SJCRH30 (cell line): Measurements from ENCODE around the gene PYM1. TPM values are rescaled to one million over a fixed set of nuclear protein-coding genes. Genes with fewer than 3 reads are reported as not detected.
A peak's percentile ranks its signal among the peaks of the same experiment; 100 is the strongest.

Experiments
- DNase-seq, 2 experiments: peaks; one replicate each; pipeline ENCODE4 v3.0.0-alpha.2; 2015 to 2020
- H3K27ac ChIP-seq: fragments of 250-450 bp; sonication (Bioruptor Pico); 2 replicates; pipeline ENCODE4 v1.5.1; 2020; ENCODE audit warnings: mild to moderate bottlenecking, moderate library complexity
- H3K27me3 ChIP-seq: fragments of 250-450 bp; sonication (Bioruptor Pico); 2 replicates; pipeline ENCODE4 v1.5.1; 2020; ENCODE audit warnings: mild to moderate bottlenecking, moderate library complexity
- H3K36me3 ChIP-seq: fragments of 250-450 bp; sonication (Bioruptor Pico); 2 replicates; pipeline ENCODE4 v1.5.1; 2020; ENCODE audit warnings: mild to moderate bottlenecking, moderate library complexity
- H3K4me1 ChIP-seq: fragments of 250-450 bp; sonication (Bioruptor Pico); 2 replicates; pipeline ENCODE4 v1.5.1; 2020; ENCODE audit warnings: mild to moderate bottlenecking, moderate library complexity
- H3K4me3 ChIP-seq: fragments of 250-450 bp; sonication (Bioruptor Pico); 2 replicates; pipeline ENCODE4 v1.5.1; 2020; ENCODE audit warnings: mild to moderate bottlenecking, moderate library complexity
- H3K9me3 ChIP-seq: fragments of 250-450 bp; sonication (Bioruptor Pico); replicated peaks from 2 replicates; pipeline ENCODE4 v1.5.1; 2020; ENCODE audit warnings: mild to moderate bottlenecking, moderate library complexity
- total RNA-seq: library from RNA; depleted of rRNA; stranded (reverse); fragments of >200 nt; shearing (Covaris generic); gene quantifications from 2 replicates; pipeline ENCODE4 v1.2.3, GENCODE V29; 2014

Gene PYM1
- total RNA-seq, 1 experiment from 2014 or later, result 24.0 TPM

DNA sequence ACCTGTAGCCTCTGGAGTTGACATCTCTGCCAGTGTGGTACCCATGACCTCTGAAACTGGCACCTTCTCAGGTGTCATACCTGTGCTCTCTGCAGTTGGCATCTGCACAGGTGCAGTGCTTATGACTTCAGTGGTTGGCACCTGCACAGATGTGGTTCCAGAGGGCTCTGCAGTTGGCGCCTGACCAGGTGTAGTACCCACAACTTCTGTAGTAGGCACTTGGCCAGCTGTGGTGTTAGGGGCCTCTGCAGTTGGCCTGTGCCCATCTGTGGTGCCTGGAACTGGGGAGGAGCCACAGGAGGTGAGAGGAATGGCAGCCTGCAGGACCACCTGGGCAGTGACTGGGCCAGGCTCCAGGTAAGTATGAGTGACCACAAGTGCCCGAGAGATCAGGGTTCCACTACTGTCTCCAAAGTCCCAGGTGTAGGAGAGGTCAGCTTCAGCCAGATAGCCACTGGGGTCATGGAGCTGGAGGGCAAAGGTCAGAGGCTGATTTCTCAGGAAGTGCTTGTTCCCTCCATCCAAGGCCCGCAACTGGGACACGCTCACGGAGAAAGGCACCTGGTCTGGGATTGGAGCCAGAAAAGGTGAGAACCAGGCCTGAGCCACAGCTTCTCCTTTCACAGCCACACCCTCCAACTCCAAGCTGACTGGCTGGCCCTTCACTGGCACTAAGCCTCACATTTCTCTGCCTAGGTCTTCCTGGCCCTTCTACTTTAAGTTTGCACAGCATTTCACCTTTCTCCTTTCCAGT is 29.6 kb upstream of the PYM1 start:
- no peak for DNase-seq
- Histone ChIP-seq H3K27ac (no peak overlapping the region), H3K36me3 (no peaks in the 10 kb centered on the region), H3K9me3 (no peaks in the 10 kb centered on the region), H3K4me3 (no peak overlapping the region), H3K27me3 (no peaks in the 10 kb centered on the region; the same call in 1 of the 2 replicates), H3K4me1 (no peaks in the 10 kb centered on the region)

DNA sequence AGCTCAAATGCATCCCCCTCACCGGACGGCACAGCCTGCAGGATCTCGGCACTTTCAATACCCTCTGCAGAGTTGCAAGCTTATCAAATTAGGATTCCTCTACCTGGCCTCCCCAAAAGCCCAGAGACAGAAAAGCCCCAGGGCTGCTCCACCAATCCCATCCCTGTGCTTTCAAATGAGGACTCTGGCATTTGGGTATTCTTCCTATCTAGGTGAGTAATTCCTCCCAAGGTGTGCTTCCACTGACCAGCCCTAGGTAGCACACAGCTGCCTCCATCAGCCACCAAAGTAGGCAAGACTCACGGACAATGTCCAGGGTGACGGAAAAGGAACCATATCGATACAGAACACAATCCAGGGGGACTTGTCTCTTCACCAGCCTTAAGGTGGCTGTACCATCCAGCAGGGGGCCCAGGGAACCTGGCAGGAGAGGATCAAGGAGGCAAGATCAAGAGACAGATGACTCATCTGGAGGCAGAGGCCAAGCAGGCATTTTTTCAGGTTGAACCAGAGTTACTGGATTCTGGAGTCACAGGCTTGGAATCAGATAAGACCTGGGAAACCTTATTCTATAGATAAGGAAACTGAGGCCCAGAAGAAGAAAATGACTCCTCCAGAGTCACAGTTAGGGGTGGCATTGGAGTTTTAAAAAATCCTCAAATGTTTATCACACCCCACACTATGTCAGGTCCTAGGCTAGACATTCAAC is 28.3 kb upstream of the PYM1 start:
- Histone ChIP-seq H3K27me3 (no peaks in the 10 kb centered on the region; the same call in 1 of the 2 replicates), H3K36me3 (no peaks in the 10 kb centered on the region), H3K4me3 (no peak overlapping the region), H3K9me3 (no peaks in the 10 kb centered on the region), H3K27ac (no peak overlapping the region), H3K4me1 (no peaks in the 10 kb centered on the region)
- no peak for DNase-seq

DNA sequence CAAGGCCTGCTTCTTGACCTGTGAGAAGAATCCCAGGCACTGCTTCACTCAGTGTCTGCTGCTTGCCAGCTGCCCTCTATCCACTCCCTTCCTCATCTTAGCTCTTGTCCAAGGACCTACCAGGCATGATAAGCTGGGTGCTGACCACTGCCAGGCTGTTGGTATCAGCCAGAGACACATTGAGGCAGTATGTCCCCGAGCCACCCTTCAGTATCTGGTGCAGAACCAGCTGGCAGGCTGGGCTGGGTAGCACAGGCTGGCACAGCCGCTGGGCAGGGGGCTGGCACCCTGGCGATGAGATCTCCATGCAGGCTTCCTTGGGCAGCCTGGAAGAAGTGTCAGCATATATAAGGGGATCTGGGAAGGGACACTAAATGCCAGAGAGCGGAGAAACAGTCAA is 27.6 kb upstream of the PYM1 start:
- no peaks in the 10 kb centered on the region; the same call in 1 of the 2 replicates for H3K27me3 ChIP-seq
- DNase-seq, result no peak
- H3K9me3 ChIP-seq, result no peaks in the 10 kb centered on the region
- H3K4me3 ChIP-seq, result no peak overlapping the region
- no peaks in the 10 kb centered on the region for H3K36me3 ChIP-seq
- H3K27ac ChIP-seq, result no peak overlapping the region
- H3K4me1 ChIP-seq, result no peaks in the 10 kb centered on the region

DNA sequence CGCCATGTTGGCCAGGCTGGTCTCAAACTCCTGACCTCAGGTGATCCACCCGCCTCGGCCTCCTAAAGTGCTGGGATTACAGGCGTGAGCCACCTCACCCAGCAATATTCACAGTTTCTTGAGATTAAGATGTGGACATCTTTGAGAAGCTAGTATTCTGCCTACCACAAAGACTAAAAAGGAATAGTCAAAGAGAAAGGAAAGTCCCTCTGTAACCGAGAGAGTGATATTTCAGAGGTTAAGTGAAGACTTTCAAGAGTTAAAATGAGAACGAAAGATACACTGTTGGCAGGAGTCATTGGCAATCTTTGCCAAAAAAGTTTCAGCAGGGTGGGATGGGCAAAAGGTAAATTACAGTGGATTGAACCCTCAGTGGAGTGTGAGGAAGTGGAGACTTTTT is 18.9 kb upstream of the PYM1 start:
- no peak for DNase-seq
- H3K4me3 ChIP-seq, result no peak overlapping the region
- H3K36me3 ChIP-seq, result no peaks in the 10 kb centered on the region
- no peaks in the 10 kb centered on the region for H3K4me1 ChIP-seq
- H3K27me3 ChIP-seq, result no peaks in the 10 kb centered on the region
- no peaks in the 10 kb centered on the region for H3K9me3 ChIP-seq
- H3K27ac ChIP-seq, result no peak overlapping the region

DNA sequence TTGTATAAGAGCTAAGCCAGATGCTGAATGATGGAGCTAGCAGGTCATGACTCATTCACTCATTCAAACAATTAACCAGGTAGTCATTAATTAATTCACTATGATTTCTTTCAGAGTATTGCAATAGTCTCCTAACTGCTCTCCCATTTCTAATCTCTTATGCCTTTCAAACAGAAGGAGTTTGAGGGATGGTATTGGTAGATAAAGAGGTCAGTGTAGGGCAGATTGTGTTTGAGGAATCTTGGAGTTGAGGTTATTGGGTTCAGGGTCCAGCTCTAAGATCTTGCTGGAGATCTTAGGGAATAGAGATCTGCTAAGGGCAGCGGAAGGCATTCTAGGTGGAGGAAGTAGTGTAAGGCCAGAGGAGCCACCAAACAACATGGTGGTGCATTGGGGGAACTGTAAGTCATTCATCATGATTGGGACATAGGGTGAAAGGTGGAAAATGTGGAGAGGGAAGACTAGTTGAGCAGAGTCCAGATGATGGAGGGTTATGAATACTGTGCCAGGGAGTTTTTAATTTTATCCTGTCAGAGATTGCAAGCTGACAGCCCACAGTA is 15.0 kb upstream of the PYM1 start:
- Histone ChIP-seq H3K36me3 (no peaks in the 10 kb centered on the region), H3K4me3 (no peak overlapping the region), H3K27ac (no peak overlapping the region), H3K27me3 (no peaks in the 10 kb centered on the region), H3K9me3 (no peaks in the 10 kb centered on the region), H3K4me1 (no peaks in the 10 kb centered on the region)
- DNase-seq, result no peak

DNA sequence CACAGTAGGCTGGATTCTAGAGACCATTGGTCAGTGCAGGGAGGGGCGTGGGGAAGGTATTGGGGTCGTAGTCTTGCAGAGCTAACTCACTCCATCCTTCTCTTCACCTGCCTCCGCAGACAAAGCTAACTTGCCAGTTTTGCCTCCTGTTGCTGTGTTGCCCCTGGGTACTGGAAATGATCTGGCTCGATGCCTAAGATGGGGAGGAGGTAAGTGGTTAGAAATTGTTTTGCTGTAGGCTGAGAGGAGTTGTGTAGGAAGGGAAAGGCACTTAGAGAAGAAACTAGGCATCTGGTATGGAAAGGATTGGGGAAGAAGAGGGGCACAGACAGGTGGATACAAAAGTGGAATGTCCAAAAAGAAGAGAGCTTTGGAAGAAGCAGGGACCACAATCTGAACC is 14.4 kb upstream of the PYM1 start:
- Histone ChIP-seq H3K4me3 (no peak overlapping the region), H3K27ac (no peak overlapping the region), H3K9me3 (no peaks in the 10 kb centered on the region), H3K27me3 (no peaks in the 10 kb centered on the region), H3K4me1 (no peaks in the 10 kb centered on the region), H3K36me3 (no peaks in the 10 kb centered on the region)
- no peak for DNase-seq

DNA sequence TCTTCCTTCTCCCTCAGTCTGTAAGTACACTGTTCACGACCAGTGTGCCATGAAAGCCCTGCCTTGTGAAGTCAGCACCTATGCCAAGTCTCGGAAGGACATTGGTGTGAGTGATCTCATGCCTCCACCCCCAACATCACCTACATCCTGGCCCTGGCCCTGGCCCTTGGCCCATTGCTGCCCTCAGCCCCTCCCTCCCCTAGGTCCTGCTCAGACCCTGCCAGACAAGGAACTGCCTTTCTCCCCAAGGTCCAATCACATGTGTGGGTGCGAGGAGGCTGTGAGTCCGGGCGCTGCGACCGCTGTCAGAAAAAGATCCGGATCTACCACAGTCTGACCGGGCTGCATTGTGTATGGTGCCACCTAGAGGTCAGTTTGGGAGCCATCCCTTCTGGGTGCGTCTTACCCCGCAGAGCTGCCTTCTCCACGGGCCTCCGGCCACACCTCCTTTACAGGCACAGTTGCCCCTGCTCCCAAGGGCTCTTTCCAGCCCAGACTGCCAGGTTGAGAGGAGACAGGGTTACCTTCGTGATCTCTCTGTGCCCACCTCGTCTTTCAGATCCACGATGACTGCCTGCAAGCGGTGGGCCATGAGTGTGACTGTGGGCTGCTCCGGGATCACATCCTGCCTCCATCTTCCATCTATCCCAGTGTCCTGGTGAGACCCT is 12.5 kb upstream of the PYM1 start:
- H3K9me3 ChIP-seq, result no peaks in the 10 kb centered on the region
- no peak overlapping the region for H3K27ac ChIP-seq
- H3K27me3 ChIP-seq, result no peaks in the 10 kb centered on the region
- no peaks in the 10 kb centered on the region for H3K4me1 ChIP-seq
- DNase-seq, result peak; percentile 80 to 91
- H3K36me3 ChIP-seq, result no peaks in the 10 kb centered on the region
- H3K4me3 ChIP-seq, result peak overlapping the region; percentile 14; the same call in 1 of the 2 replicates

DNA sequence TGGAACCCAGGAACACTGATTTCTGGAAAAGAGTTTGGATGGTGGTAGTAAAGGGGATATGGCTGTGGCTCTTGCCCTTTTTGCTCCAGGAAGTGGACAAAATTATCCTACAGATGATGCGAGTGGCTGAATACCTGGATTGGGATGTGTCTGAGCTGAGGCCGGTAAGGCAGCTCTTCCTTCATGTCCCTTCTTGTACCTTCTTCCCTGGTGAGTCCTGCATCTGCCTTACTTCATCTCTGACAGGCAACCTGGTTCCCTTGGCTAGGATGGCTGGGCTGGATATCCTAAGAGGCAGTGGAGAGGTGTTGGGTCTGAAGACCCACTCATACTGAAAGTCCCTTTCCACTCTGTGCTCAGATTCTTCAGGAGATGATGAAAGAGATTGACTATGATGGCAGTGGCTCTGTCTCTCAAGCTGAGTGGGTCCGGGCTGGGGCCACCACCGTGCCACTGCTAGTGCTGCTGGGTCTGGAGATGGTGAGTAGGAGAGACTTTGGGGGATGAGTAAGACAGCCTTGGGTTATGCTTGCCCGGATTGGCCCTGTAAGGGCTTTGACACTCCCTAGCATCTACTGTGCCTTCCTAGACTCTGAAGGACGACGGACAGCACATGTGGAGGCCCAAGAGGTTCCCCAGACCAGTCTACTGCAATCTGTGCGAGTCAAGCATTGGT is 11.3 kb upstream of the PYM1 start:
- DNase-seq, result no peak
- no peaks in the 10 kb centered on the region for H3K4me1 ChIP-seq
- no peak overlapping the region for H3K4me3 ChIP-seq
- no peaks in the 10 kb centered on the region for H3K9me3 ChIP-seq
- H3K27me3 ChIP-seq, result no peaks in the 10 kb centered on the region
- H3K27ac ChIP-seq, result no peak overlapping the region
- no peaks in the 10 kb centered on the region for H3K36me3 ChIP-seq

DNA sequence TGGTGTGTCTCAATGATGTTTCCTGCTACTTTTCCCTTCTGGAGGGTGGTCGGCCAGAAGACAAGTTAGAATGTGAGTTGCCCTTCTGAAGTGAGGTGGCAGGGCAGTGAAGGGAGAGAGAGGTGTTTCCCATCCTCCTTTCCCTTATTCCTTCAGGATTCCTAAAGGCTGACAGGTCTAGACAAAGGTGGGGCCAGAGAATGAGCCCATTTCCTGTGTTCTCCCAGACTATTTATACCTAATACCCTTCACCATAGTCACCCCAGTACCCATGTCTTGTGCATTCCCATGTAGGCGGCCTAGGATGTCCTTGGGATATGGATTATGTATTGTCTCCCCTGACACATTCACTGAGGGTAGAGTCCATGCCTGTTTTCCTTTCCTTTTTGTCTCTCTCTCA is 10.3 kb upstream of the PYM1 start:
- no peak for DNase-seq
- Histone ChIP-seq H3K4me1 (peaks cover 1% of the 10 kb centered on the region), H3K9me3 (no peaks in the 10 kb centered on the region), H3K36me3 (no peaks in the 10 kb centered on the region), H3K27me3 (no peaks in the 10 kb centered on the region), H3K27ac (no peak overlapping the region), H3K4me3 (no peak overlapping the region)

DNA sequence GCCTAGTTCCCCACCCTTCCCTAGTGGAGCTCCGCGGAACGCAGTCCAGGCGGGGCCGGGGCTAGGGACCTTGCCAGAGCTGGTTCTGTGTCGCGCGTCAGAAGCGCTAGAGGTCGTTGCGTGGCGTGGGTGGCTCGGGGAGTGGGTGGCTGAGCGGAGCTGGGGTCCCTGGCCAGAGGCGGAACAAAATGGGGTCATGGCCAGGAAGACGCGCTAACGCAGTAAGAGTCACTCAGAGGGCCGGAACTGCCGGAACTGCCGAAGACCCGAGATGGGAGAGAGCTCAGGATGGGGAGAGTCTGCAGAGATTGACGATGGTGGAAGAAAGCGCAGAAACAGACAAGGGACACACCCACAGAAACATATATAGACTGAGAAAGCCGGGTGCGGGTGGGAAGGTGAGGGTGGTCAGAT is 8.1 kb upstream of the PYM1 start:
- H3K9me3 ChIP-seq, result no peaks in the 10 kb centered on the region
- no peak for DNase-seq
- no peaks in the 10 kb centered on the region for H3K36me3 ChIP-seq
- H3K27ac ChIP-seq, result no peak overlapping the region
- no peak overlapping the region for H3K4me3 ChIP-seq
- H3K4me1 ChIP-seq, result peaks cover 13% of the 10 kb centered on the region
- H3K27me3 ChIP-seq, result no peaks in the 10 kb centered on the region

DNA sequence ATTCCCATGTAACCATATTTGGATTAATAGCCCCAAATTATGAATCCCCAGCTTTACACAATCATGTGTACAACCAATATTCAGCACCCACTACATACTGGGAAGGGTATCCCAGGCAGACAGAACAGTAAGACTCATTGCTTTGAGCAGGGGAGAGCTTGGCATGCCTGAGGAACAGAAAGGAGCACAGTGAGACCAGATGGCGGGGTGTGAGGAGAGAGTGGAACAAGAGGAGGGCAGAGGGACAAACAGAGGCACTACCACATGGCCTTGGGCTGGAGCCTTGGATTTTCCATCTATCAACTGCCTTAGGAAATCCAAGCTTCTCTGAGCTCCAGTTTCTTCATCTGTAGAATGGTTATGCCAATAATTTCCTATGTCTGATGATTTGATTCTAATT is 7.1 kb upstream of the PYM1 start:
- no peak for DNase-seq
- no peak overlapping the region for H3K4me3 ChIP-seq
- no peaks in the 10 kb centered on the region for H3K9me3 ChIP-seq
- no peaks in the 10 kb centered on the region for H3K27me3 ChIP-seq
- H3K4me1 ChIP-seq, result peaks cover 13% of the 10 kb centered on the region
- no peaks in the 10 kb centered on the region for H3K36me3 ChIP-seq
- H3K27ac ChIP-seq, result no peak overlapping the region

DNA sequence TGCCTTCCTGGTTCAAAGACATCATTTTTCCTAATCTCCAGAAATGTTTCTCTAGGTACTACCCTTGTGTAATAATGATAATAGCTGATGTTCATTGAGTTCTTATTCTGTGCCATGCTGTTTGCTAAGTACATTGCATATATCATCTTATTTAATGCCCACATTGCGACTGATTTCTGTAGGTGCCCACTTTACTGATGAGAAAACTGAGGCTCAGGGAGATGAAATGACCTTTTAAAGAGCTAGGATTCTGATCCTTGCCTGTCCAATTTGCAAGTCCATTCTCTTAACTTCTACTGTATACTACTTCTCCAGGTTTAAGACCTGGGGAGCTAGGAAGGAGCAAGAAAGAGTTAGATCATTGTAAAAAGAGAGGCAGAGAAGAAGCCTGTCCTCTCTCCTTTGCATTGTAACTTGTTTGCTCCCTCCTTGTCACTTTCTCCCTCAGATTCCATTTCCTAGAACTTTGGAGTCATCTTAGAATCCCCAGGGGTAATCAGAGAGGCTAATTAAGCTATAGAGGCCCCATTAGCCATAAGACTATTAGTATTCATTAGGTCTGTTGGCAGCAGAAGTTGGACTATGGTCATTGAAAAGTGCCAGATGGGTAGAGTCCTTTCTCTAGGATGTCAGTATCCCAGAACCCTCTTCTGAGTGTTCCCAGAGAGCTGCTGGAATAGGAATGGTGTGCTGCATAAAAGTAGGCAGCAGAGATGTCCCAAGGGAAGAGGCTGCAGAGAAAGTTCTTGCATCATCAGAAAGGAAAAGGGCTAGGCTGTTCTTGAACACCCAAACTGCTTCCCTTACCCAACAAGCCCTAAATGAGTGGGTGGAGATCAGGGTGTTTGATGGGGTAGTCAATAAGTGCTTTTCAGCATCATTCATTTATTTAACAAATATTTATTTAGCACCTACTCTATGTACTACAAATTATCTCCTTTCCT is 6.4 kb upstream of the PYM1 start:
- Histone ChIP-seq H3K27me3 (no peaks in the 10 kb centered on the region), H3K4me1 (peaks cover 13% of the 10 kb centered on the region), H3K9me3 (no peaks in the 10 kb centered on the region), H3K36me3 (no peaks in the 10 kb centered on the region), H3K27ac (no peak overlapping the region), H3K4me3 (no peak overlapping the region)
- DNase-seq, result no peak

DNA sequence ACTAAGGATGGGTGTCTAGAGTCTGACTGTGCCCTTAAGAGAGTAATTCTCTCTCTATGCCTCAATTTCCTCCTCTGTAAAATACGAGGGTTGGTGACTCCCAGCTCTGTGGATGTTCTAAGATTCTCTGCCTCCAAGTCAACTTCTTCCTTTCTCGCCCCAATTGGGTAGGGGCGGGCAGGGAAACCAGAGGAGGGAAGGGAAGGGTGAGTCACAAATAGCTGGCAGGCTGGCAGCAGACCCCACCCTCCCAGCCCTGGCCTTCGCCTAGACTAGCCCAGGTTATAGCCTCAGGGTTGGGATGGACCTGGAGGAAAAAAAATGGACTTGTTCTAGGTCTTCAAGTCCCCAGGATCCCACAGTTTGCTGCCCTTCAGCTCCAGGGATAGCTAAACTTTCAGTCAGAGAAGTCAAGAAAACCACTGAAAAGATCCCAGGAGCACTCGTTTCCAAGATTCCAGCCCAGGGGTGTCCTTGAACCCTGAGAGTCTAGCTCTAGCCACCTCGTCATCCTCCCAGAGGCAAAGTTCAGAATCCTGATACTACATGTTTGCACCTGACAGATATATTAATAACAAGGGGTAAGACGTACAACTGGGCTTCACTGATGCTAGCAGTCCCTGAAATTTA is 5.6 kb upstream of the PYM1 start:
- H3K36me3 ChIP-seq, result no peaks in the 10 kb centered on the region
- H3K4me3 ChIP-seq, result no peak overlapping the region

More for the DNA sequence above, 5.6 kb upstream of the PYM1 start:
- H3K27me3 ChIP-seq, result no peaks in the 10 kb centered on the region
- H3K27ac ChIP-seq, result no peak overlapping the region
- no peaks in the 10 kb centered on the region for H3K9me3 ChIP-seq
- H3K4me1 ChIP-seq, result peaks cover 13% of the 10 kb centered on the region
- DNase-seq, result no peak
